ENCODE data around the gene TNP2. TPM values are rescaled to one million over a fixed set of nuclear protein-coding genes. Genes with fewer than 3 reads are reported as not detected.

Gene TNP2
- total and polyA plus RNA-seq, 9 of the 15 experiments (the other 6 are each of a cell fraction or from before 2014, with no cell fraction given) = not detected

- TF ChIP-seq HSF4 (CRISPR knock-in tag; IDR thresholded peaks at IDR 0.05; ENCODE audit: borderline replicate concordance) (peak; percentile 88; the same call in 1 of the 2 replicates), NFXL1 (CRISPR knock-in tag; IDR thresholded peaks at IDR 0.05) (no peak), ZNF12 (CRISPR knock-in tag; IDR thresholded peaks at IDR 0.05) (no peak), E2F6 (IDR thresholded peaks at IDR 0.05; ENCODE audit: borderline replicate concordance in 1 of 2, extremely low read depth in 1 of 2, insufficient read depth in 1 of 2, insufficient read length in 1 of 2, low read depth in 1 of 2, low read length in 1 of 2, poor library complexity in 1 of 2, severe bottlenecking in 1 of 2) (peak; percentile 80 to 87), PHTF2 (CRISPR knock-in tag; IDR thresholded peaks at IDR 0.05) (0 out of 2 replicates have a peak, but pooled peaks have one; percentile 67), TSHZ1 (CRISPR knock-in tag; IDR thresholded peaks at IDR 0.05) (peak; percentile 75; the same call in 1 of the 2 replicates), SMAD1 (IDR thresholded peaks at IDR 0.05; ENCODE audit: low read depth, low read length, partially characterized antibody) (no peak), ZKSCAN1 (IDR thresholded peaks at IDR 0.05; ENCODE audit: low read depth, low read length) (0 out of 2 replicates have a peak, but pooled peaks have one; percentile 55), KAT8 (IDR thresholded peaks at IDR 0.05; ENCODE audit: low read depth) (no peak), ETS2 (tag; IDR thresholded peaks at IDR 0.05; ENCODE audit: borderline replicate concordance, poor library complexity, severe bottlenecking) (no peak), ZFP1 (CRISPR knock-in tag; IDR thresholded peaks at IDR 0.05) (no peak), HNRNPLL (IDR thresholded peaks at IDR 0.05; ENCODE audit: low read depth, low read length, poor library complexity, severe bottlenecking) (peak; percentile 78), MEIS2 (IDR thresholded peaks at IDR 0.05; ENCODE audit: partially characterized antibody) (peak; percentile 57), ZNF77 (CRISPR knock-in tag; IDR thresholded peaks at IDR 0.05) (no peak), ZBTB9 (CRISPR knock-in tag; IDR thresholded peaks at IDR 0.05) (peak; percentile 94), ZBTB7A (IDR thresholded peaks at IDR 0.05; ENCODE audit: borderline replicate concordance, control insufficient read depth, low read depth, low read length) (peak; percentile 58; the same call in 1 of the 2 replicates), FOSL1 (tag; conservative IDR thresholded peaks at IDR 0.05) (peak; percentile 68), CREBBP (IDR thresholded peaks at IDR 0.05; ENCODE audit: low read depth, low read length) (no peak), TAF1 (IDR thresholded peaks at IDR 0.05; ENCODE audit: control insufficient read depth, extremely low read depth, insufficient read depth, low read length, severe bottlenecking) (no peak)
Observed at GRCh38 chr16:11232852-11233726, 36.0 kb downstream of the TNP2 start (continued).

Measured in K562 (cell line).